H1 (cell line): ENCODE measurements around the gene ZNF592. TPM values are rescaled to one million over a fixed set of nuclear protein-coding genes. Genes with fewer than 3 reads are reported as not detected.

Experiments
- CTCF ChIA-PET: fragments of 300-600 bp; sonication (Branson Sonifier 250); formaldehyde crosslinking; loops from one replicate; lab custom pipeline; 2021; ENCODE audit not compliant: partially characterized antibody; lab: Charles Lee
- POLR2A ChIA-PET: fragments of 300-600 bp; sonication (Branson Sonifier 250); formaldehyde crosslinking; loops from one replicate; lab custom pipeline; 2021; ENCODE audit warnings: inconsistent platforms; ENCODE audit not compliant: partially characterized antibody; lab: Charles Lee
- DNase-seq, 2 experiments: peaks; one replicate each; pipeline versions ENCODE4 v3.0.0 to v3.0.0-alpha.2; 2010 to 2022; ENCODE audit warnings: low spot score in 2 of 2, low read depth in 1 of 2, mixed read lengths in 1 of 2
- FAIRE-seq: peaks from 2 replicates; lab custom pipeline; 2011; peaks lifted over from hg19 to GRCh38; lab: Jason Lieb, UNC
- H2AFZ ChIP-seq: 2 replicates; pipeline ENCODE4 v1.8.1; 2012; ENCODE audit warnings: low read length, inconsistent platforms
- H2AK5ac ChIP-seq: 2 replicates; pipeline ENCODE4 v1.6.1; 2013; ENCODE audit warnings: low read depth, low read length
- H2BK120ac ChIP-seq: replicated peaks from 2 replicates; pipeline ENCODE3; 2013; ENCODE audit warnings: low read depth, low read length, inconsistent platforms
- H2BK12ac ChIP-seq: 2 replicates; pipeline ENCODE4 v1.6.1; 2013; ENCODE audit warnings: low read depth, low read length
- H2BK15ac ChIP-seq: 2 replicates; pipeline ENCODE4 v1.6.1; 2013; ENCODE audit warnings: low read length
- H2BK20ac ChIP-seq: 2 replicates; pipeline ENCODE4 v1.6.1; 2013; ENCODE audit warnings: low read length
- H2BK5ac ChIP-seq: 2 replicates; pipeline ENCODE4 v1.6.1; 2013; ENCODE audit warnings: low read depth, low read length
- H3K14ac ChIP-seq: 2 replicates; pipeline ENCODE4 v1.6.1; 2013; ENCODE audit warnings: inconsistent platforms; ENCODE audit not compliant: insufficient read length
- H3K18ac ChIP-seq: 2 replicates; pipeline ENCODE4 v1.6.1; 2013; ENCODE audit warnings: low read length; ENCODE audit errors: extremely low read depth
- H3K23ac ChIP-seq: 2 replicates; pipeline ENCODE4 v1.6.1; 2013; ENCODE audit warnings: inconsistent platforms; ENCODE audit not compliant: insufficient read length
- H3K23me2 ChIP-seq: 2 replicates; pipeline ENCODE4 v1.6.1; 2013; ENCODE audit warnings: low read depth, low read length
- H3K27ac ChIP-seq: 2 replicates; pipeline ENCODE4 v1.6.1; 2011; ENCODE audit warnings: low read depth, low read length, inconsistent platforms
- H3K27me3 ChIP-seq, 4 experiments: replicated peaks in 1 of 4; 1 replicate in 1 of 4; 2 replicates in 3 of 4; pipeline versions ENCODE4 v1.6.1 to v1.8.1; 2011 to 2013; ENCODE audit warnings: low read length in 3 of 4, mild to moderate bottlenecking in 3 of 4, inconsistent platforms in 2 of 4, mixed read lengths in 2 of 4, moderate library complexity in 1 of 4; ENCODE audit not compliant: control insufficient read depth in 3 of 4, insufficient read depth in 3 of 4; ENCODE audit errors: extremely low read depth in 1 of 4
- H3K36me3 ChIP-seq, 4 experiments: 2 replicates each; pipeline versions ENCODE4 v1.6.1 to v1.8.1; 2011 to 2013; ENCODE audit warnings: mild to moderate bottlenecking in 4 of 4, low read length in 3 of 4, moderate library complexity in 2 of 4, control low read depth in 1 of 4, inconsistent platforms in 1 of 4; ENCODE audit not compliant: insufficient read depth in 4 of 4, control insufficient read depth in 2 of 4
- H3K4ac ChIP-seq: replicated peaks from 2 replicates; pipeline ENCODE3; 2013; ENCODE audit warnings: low read length, low read depth, mixed read lengths, inconsistent platforms; ENCODE audit not compliant: insufficient read length
- H3K4me1 ChIP-seq, 4 experiments: replicated peaks in 1 of 4; 1 replicate in 1 of 4; 2 replicates in 3 of 4; pipeline versions ENCODE4 v1.6.1 to v1.8.1; 2011 to 2013; ENCODE audit warnings: low read length in 3 of 4, inconsistent platforms in 2 of 4, mixed read lengths in 1 of 4; ENCODE audit not compliant: insufficient read depth in 4 of 4, control insufficient read depth in 3 of 4
- H3K4me2 ChIP-seq, 2 experiments: 2 replicates each; pipeline versions ENCODE4 v1.6.1 to v1.8.1; 2011 to 2013; ENCODE audit warnings: low read depth in 2 of 2, low read length in 2 of 2, control low read depth in 1 of 2, inconsistent platforms in 1 of 2, mild to moderate bottlenecking in 1 of 2; ENCODE audit not compliant: insufficient read depth in 1 of 2
- H3K4me3 ChIP-seq, 4 experiments: fragments of 200-600, 300-600 bp in 1 of 4; sonication (generic), shearing (Covaris generic), sonication (Bioruptor Twin) in 1 of 4; 2 replicates each; pipeline versions ENCODE4 v1.5.1 to v1.8.1; 2011 to 2016; ENCODE audit warnings: low read length in 4 of 4, low read depth in 3 of 4, control low read depth in 2 of 4, inconsistent platforms in 2 of 4, mild to moderate bottlenecking in 2 of 4, mixed read lengths in 1 of 4, moderate library complexity in 1 of 4; ENCODE audit not compliant: insufficient read depth in 2 of 4; ENCODE audit errors: extremely low read depth in 1 of 4
- H3K56ac ChIP-seq: replicated peaks from 2 replicates; pipeline ENCODE3; 2013; ENCODE audit warnings: low read depth, mild to moderate bottlenecking, mixed read lengths, low read length, inconsistent platforms; ENCODE audit not compliant: insufficient read length
- H3K79me1 ChIP-seq: 2 replicates; pipeline ENCODE4 v1.6.1; 2013; ENCODE audit warnings: low read depth, low read length, control low read depth
- H3K79me2 ChIP-seq, 2 experiments: 2 replicates each; pipeline versions ENCODE4 v1.6.1 to v1.8.1; 2012 to 2013; ENCODE audit warnings: low read length in 2 of 2, mild to moderate bottlenecking in 2 of 2, inconsistent platforms in 1 of 2; ENCODE audit not compliant: insufficient read depth in 2 of 2, control insufficient read depth in 1 of 2
- H3K9ac ChIP-seq, 4 experiments: replicated peaks in 1 of 4; 1 replicate in 1 of 4; 2 replicates in 3 of 4; pipeline versions ENCODE4 v1.6.1 to v1.8.1; 2011 to 2013; ENCODE audit warnings: low read depth in 3 of 4, low read length in 3 of 4, control low read depth in 2 of 4, mild to moderate bottlenecking in 2 of 4, moderate library complexity in 2 of 4, inconsistent platforms in 1 of 4; ENCODE audit errors: extremely low read depth in 1 of 4
- H3K9me3 ChIP-seq, 2 experiments: 2 replicates each; pipeline versions ENCODE4 v1.6.1 to v1.8.1; 2012 to 2013; ENCODE audit warnings: mild to moderate bottlenecking in 2 of 2, moderate library complexity in 2 of 2, control low read depth in 1 of 2, inconsistent platforms in 1 of 2, low read depth in 1 of 2, low read length in 1 of 2, mixed read lengths in 1 of 2; ENCODE audit not compliant: insufficient read depth in 2 of 2
- H4K20me1 ChIP-seq, 2 experiments: replicated peaks in 1 of 2; 2 replicates each; pipeline versions ENCODE3 to v1.8.1; 2011 to 2013; ENCODE audit warnings: inconsistent platforms in 2 of 2, low read length in 2 of 2, mild to moderate bottlenecking in 1 of 2; ENCODE audit not compliant: insufficient read depth in 2 of 2, control insufficient read depth in 1 of 2
- H4K5ac ChIP-seq: 2 replicates; pipeline ENCODE4 v1.6.1; 2013; ENCODE audit warnings: low read length, low read depth, mixed read lengths, inconsistent platforms; ENCODE audit not compliant: insufficient read length
- H4K8ac ChIP-seq: 2 replicates; pipeline ENCODE4 v1.8.0; 2013; ENCODE audit warnings: mild to moderate bottlenecking, moderate library complexity, low read length, inconsistent platforms; ENCODE audit not compliant: insufficient read depth; ENCODE audit errors: extremely low read depth
- H4K91ac ChIP-seq: replicated peaks from 2 replicates; pipeline ENCODE3; 2013; ENCODE audit warnings: low read length, mixed read lengths, inconsistent platforms; ENCODE audit not compliant: insufficient read length
- GTF2F1 ChIP-seq: IDR thresholded peaks from 2 replicates; pipeline ENCODE4 v1.6.1; 2012; ENCODE audit warnings: low read depth, low read length, improper control_type of control experiment, borderline replicate concordance
- RNF2 ChIP-seq: fragments of 200-900, 300-1000 bp; sonication (generic); IDR thresholded peaks from 2 replicates; pipeline ENCODE4 v1.7.1; 2016; ENCODE audit warnings: borderline replicate concordance, low read depth, mild to moderate bottlenecking, antibody characterized with exemption, low read length; ENCODE audit not compliant: poor library complexity, severe bottlenecking; ENCODE audit errors: missing control alignments
- SIN3A ChIP-seq, 2 experiments: IDR thresholded peaks in 1 of 2; conservative IDR thresholded peaks in 1 of 2; 2 replicates each; pipeline ENCODE4 v1.6.1; 2011 to 2012; ENCODE audit warnings: low read length in 2 of 2, improper control_type of control experiment in 1 of 2, low read depth in 1 of 2, mild to moderate bottlenecking in 1 of 2
- SUZ12 ChIP-seq: fragments of 200-600 bp; sonication (generic); IDR thresholded peaks from 2 replicates; pipeline ENCODE4 v1.6.1; 2012; ENCODE audit warnings: mild to moderate bottlenecking, inconsistent platforms, low read length, moderate library complexity, mixed read lengths
- WGBS, 2 experiments: shearing (Covaris generic) in 1 of 2; methylation state at CpG; one replicate each; pipeline versions ENCODE4 v1.1.6 to v1.1.7; 2013 to 2015; ENCODE audit warnings: low lambda C conversion rate in 2 of 2, mixed read lengths in 2 of 2, inconsistent platforms in 1 of 2, low coverage in 1 of 2, missing lambda C conversion rate in 1 of 2; ENCODE audit not compliant: insufficient replicate concordance in 2 of 2, insufficient coverage in 1 of 2, insufficient read length in 1 of 2; ENCODE audit errors: extremely low coverage in 1 of 2, missing lambda C conversion rate in 1 of 2; 5-methylcytosine and 5-hydroxymethylcytosine counted together
- polyA plus RNA-seq, 7 experiments: library from polyadenylated mRNA; depleted of rRNA in 3 of 7; stranded (reverse) in 5 of 7; unstranded in 2 of 7; fragments of >200 nt in 5 of 7; fragments of 200-250 nt in 2 of 7; gene quantifications; 1 replicate in 5 of 7; 2 replicates in 1 of 7; 4 replicates in 1 of 7; pipeline versions ENCODE4 v1.2.1 to v1.2.3, GENCODE V29; 2011 to 2013; ENCODE audit warnings: missing spikeins in 2 of 7, mixed read lengths in 2 of 7
- total RNA-seq: library from RNA; stranded (reverse); fragmentation: NEBNext Ultra II Directional; extraction: Animal tissue kit (Norgen Biotek cat#: 25700); gene quantifications from 2 replicates; pipeline ENCODE4 v1.2.1, GENCODE V29; 2021

The ZNF592 gene
- total and polyA plus RNA-seq, 2 of the 8 experiments (the other 6 are each of a cell fraction or from before 2014, with no cell fraction given) = 14.2 to 33.0 TPM

- H4K8ac ChIP-seq = no peak overlapping the region; the same call in 1 of the 2 replicates
- H3K14ac ChIP-seq = no peak overlapping the region
- 0 out of 2 replicates have a peak, but pooled peaks cover 4% of the 10 kb centered on the region for H3K79me1 ChIP-seq
- FAIRE-seq (no peak), DNase-seq (no peak)
- no peak for TF ChIP-seq SUZ12
- TF ChIP-seq SIN3A (conservative IDR thresholded peaks at IDR 0.05 in 1 of 2, IDR thresholded peaks at IDR 0.05 in 1 of 2; ENCODE audit: low read depth in 1 of 2, low read length in 2 of 2) = no peak
- no peak for TF ChIP-seq GTF2F1
- no peak for TF ChIP-seq RNF2
- H3K56ac ChIP-seq = no peak overlapping the region
- 95% methylated on average over 3 of the region's 3 CpGs; no CpG with 5 or more reads in 1 of the 2 experiments for WGBS, 2 experiments
- H2BK5ac ChIP-seq = no peak overlapping the region
- H2BK120ac ChIP-seq = no peak overlapping the region
- H3K9ac ChIP-seq = no peak overlapping the region
- H2BK12ac ChIP-seq = no peak overlapping the region
- peaks cover 5 to 16% (median 8%) of the 10 kb centered on the region in 4 experiments for H3K4me1 ChIP-seq
- no peak overlapping the region for H4K5ac ChIP-seq
- H3K18ac ChIP-seq = no peak overlapping the region
- H3K4ac ChIP-seq = no peak overlapping the region
- H3K9me3 ChIP-seq = no peaks in the 10 kb centered on the region
- H3K23me2 ChIP-seq = no peaks in the 10 kb centered on the region
- H3K27me3 ChIP-seq = no peaks in the 10 kb centered on the region
- H2AK5ac ChIP-seq = no peak overlapping the region
- no peak overlapping the region for H3K23ac ChIP-seq
- POLR2A ChIA-PET = interaction anchor here (0.9 to 2.0 kb wide), 4 partner anchors 10 to 77 kb away, joined by 3 to 7 read pairs (median 4); no protein-coding TSS in a partner anchor
- no peaks in the 10 kb centered on the region for H3K79me2 ChIP-seq
- H3K4me3 ChIP-seq = no peak overlapping the region
- H2BK15ac ChIP-seq = no peak overlapping the region
- H4K91ac ChIP-seq = no peak overlapping the region
- 0 out of 8 replicates have a peak, but pooled peaks cover 0 to 2% (median 0%) of the 10 kb centered on the region in 4 experiments for H3K36me3 ChIP-seq
- H2BK20ac ChIP-seq = no peak overlapping the region
- no peak overlapping the region for H3K4me2 ChIP-seq
- no peak overlapping the region for H2AFZ ChIP-seq
- H3K27ac ChIP-seq = no peak overlapping the region
- CTCF ChIA-PET = interaction anchor here (0.7 to 3.2 kb wide), 19 partner anchors 8 to 224 kb away, joined by 3 to 18 read pairs (median 7); no protein-coding TSS in a partner anchor
- no peaks in the 10 kb centered on the region for H4K20me1 ChIP-seq
Observed at GRCh38 chr15:84823282-84823878, 75.0 kb downstream of the ZNF592 start.
